Neural progenitor cell (in vitro differentiated cells): ENCODE data around the gene RILPL2. TPM values are rescaled to one million over a fixed set of nuclear protein-coding genes. Genes with fewer than 3 reads are reported as not detected.

ENCODE experiments used
- DNase-seq: peaks from one replicate; pipeline ENCODE4 v3.0.0-alpha.2; 2016; ENCODE audit warnings: low spot score
- H2AFZ ChIP-seq: fragments of 200-600 bp; sonication (generic); replicated peaks from 2 replicates; pipeline ENCODE4 v1.6.1; 2016; ENCODE audit warnings: antibody characterized with exemption
- H3F3A ChIP-seq: fragments of 200-600 bp; sonication (generic); 2 replicates; pipeline ENCODE4 v1.6.1; 2016; ENCODE audit warnings: antibody characterized with exemption, low read depth
- H3K27ac ChIP-seq: fragments of 200-600 bp; sonication (generic); 2 replicates; pipeline ENCODE4 v1.5.1; 2016; ENCODE audit warnings: mild to moderate bottlenecking
- H3K27me3 ChIP-seq: fragments of 200-600 bp; sonication (generic); 2 replicates; pipeline ENCODE4 v1.6.1; 2016; ENCODE audit warnings: mild to moderate bottlenecking, moderate library complexity
- H3K36me3 ChIP-seq: fragments of 200-600 bp; sonication (generic); 2 replicates; pipeline ENCODE4 v1.5.1; 2016
- H3K4me1 ChIP-seq: fragments of 200-600 bp; sonication (generic); 2 replicates; pipeline ENCODE4 v1.6.1; 2016; ENCODE audit warnings: mixed run types
- H3K4me2 ChIP-seq: fragments of 200-600 bp; sonication (generic); 2 replicates; pipeline ENCODE4 v1.6.1; 2016
- H3K4me3 ChIP-seq: fragments of 200-600 bp; sonication (generic); 2 replicates; pipeline ENCODE4 v1.5.1; 2016
- H3K79me2 ChIP-seq: fragments of 200-600 bp; sonication (generic); 2 replicates; pipeline ENCODE4 v1.6.1; 2016; ENCODE audit warnings: low read depth
- H3K9ac ChIP-seq: fragments of 200-600 bp; sonication (generic); 2 replicates; pipeline ENCODE4 v1.6.1; 2016
- H3K9me3 ChIP-seq: fragments of 200-600 bp; sonication (generic); 2 replicates; pipeline ENCODE4 v1.5.1; 2016; ENCODE audit warnings: low read depth
- H4K20me1 ChIP-seq: fragments of 200-600 bp; sonication (generic); 2 replicates; pipeline ENCODE4 v1.6.1; 2016; ENCODE audit warnings: low read depth
- H3K27ac Mint-ChIP-seq: 3 replicates; pipeline ENCODE4 v1.8.0; 2021; ENCODE audit warnings: mixed read lengths
- H3K27me3 Mint-ChIP-seq: 2 replicates; pipeline ENCODE4 v1.8.0; 2022; ENCODE audit warnings: low read depth, mild to moderate bottlenecking, inconsistent platforms, moderate library complexity, mixed read lengths; ENCODE audit not compliant: insufficient read depth
- H3K36me3 Mint-ChIP-seq: 3 replicates; pipeline ENCODE4 v1.8.0; 2021; ENCODE audit warnings: mixed read lengths
- H3K4me1 Mint-ChIP-seq: 3 replicates; pipeline ENCODE4 v1.8.0; 2021; ENCODE audit warnings: mixed read lengths
- H3K4me3 Mint-ChIP-seq: 3 replicates; pipeline ENCODE4 v1.8.0; 2021; ENCODE audit warnings: mild to moderate bottlenecking, moderate library complexity, mixed read lengths
- H3K9me3 Mint-ChIP-seq: 3 replicates; pipeline ENCODE4 v1.8.0; 2020; ENCODE audit warnings: mixed read lengths
- CTCF ChIP-seq: fragments of 200-600 bp; sonication (generic); IDR thresholded peaks from 2 replicates; pipeline ENCODE4 v1.5.1; 2017; ENCODE audit warnings: antibody characterized with exemption, mild to moderate bottlenecking
- EZH2 ChIP-seq: fragments of 200-600 bp; sonication (generic); IDR thresholded peaks from 2 replicates; pipeline ENCODE4 v1.6.1; 2017; ENCODE audit warnings: antibody characterized with exemption, mild to moderate bottlenecking, moderate library complexity
- EZH2phosphoT487 ChIP-seq: fragments of 200-600 bp; sonication (generic); IDR thresholded peaks from 2 replicates; pipeline ENCODE4 v1.6.1; 2017; ENCODE audit warnings: antibody characterized with exemption
- total RNA-seq: library from RNA; depleted of rRNA; stranded (reverse); fragments of >200 nt; gene quantifications from 2 replicates; pipeline ENCODE4 v1.2.3, GENCODE V29; 2015; ENCODE audit warnings: low replicate concordance

Gene RILPL2
- total RNA-seq, result 1.1 TPM in 2 replicates

GRCh38 chr12:123436017-123436964 is at the start of gene RILPL2:
Gene RILPL2 (minus strand): TSS chr12:123436684. CDS start chr12:123436420, 264 bp downstream.
- Histone ChIP-seq H3K27ac (no peak within 1 kb of the TSS), H3K27me3 (peaks cover 36% of the 10 kb centered on the region)
- peaks cover 9% of the 10 kb centered on the region for H3K4me1 Mint-ChIP-seq

GRCh38 chr12:123485756-123486155 is 49.3 kb upstream of the RILPL2 start:
- H3K79me2 ChIP-seq, result no peaks in the 10 kb centered on the region
- no peaks in the 10 kb centered on the region for H3K27me3 ChIP-seq
- Mint-ChIP-seq H3K36me3 (peaks cover 16% of the 10 kb centered on the region), H3K27me3 (peaks cover 2% of the 10 kb centered on the region), H3K27ac (no peak overlapping the region), H3K4me3 (no peak overlapping the region), H3K9me3 (no peaks in the 10 kb centered on the region), H3K4me1 (peaks cover 16% of the 10 kb centered on the region)
- H3K9me3 ChIP-seq, result no peaks in the 10 kb centered on the region
- TF ChIP-seq EZH2, result no peak
- TF ChIP-seq EZH2phosphoT487, result no peak
- TF ChIP-seq CTCF, result no peak
- H2AFZ ChIP-seq, result no peak overlapping the region
- DNase-seq, result no peak
- H3K4me1 ChIP-seq, result peaks cover 9% of the 10 kb centered on the region
- H3K9ac ChIP-seq, result no peak overlapping the region
- H3K36me3 ChIP-seq, result no peaks in the 10 kb centered on the region
- H3K4me2 ChIP-seq, result no peak overlapping the region
- no peak overlapping the region for H3K4me3 ChIP-seq
- H3K27ac ChIP-seq, result no peak overlapping the region
- H3F3A ChIP-seq, result peaks cover 10% of the 10 kb centered on the region
- H4K20me1 ChIP-seq, result peaks cover 7% of the 10 kb centered on the region

More at GRCh38 chr12:123436017-123436964, at the start of gene RILPL2:
- H2AFZ ChIP-seq, result peak within 1 kb of the TSS; percentile 99
- peak within 1 kb of the TSS; percentile 68 for H3K4me3 ChIP-seq
- H3K36me3 Mint-ChIP-seq, result no peaks in the 10 kb centered on the region
- no peaks in the 10 kb centered on the region for H3K36me3 ChIP-seq
- no peaks in the 10 kb centered on the region for H3K9me3 ChIP-seq
- peak within 1 kb of the TSS; percentile 95 for H3K4me3 Mint-ChIP-seq
- peak within 1 kb of the TSS; percentile 87 for H3K4me2 ChIP-seq
- DNase-seq, result peak; percentile 76
- no peaks in the 10 kb centered on the region for H3K4me1 ChIP-seq
- H3K9me3 Mint-ChIP-seq, result no peaks in the 10 kb centered on the region
- H3K27ac Mint-ChIP-seq, result no peak within 1 kb of the TSS
- TF ChIP-seq EZH2phosphoT487 (no peak), CTCF (peak; percentile 5)
- H3K27me3 Mint-ChIP-seq, result peaks cover 5% of the 10 kb centered on the region
- no peaks in the 10 kb centered on the region for H4K20me1 ChIP-seq
- H3K79me2 ChIP-seq, result no peaks in the 10 kb centered on the region
- peaks cover 10% of the 10 kb centered on the region for H3F3A ChIP-seq
- no peak within 1 kb of the TSS for H3K9ac ChIP-seq

GRCh38 chr12:123483602-123484248 is 47.2 kb upstream of the RILPL2 start:
- Histone ChIP-seq H3K79me2 (no peaks in the 10 kb centered on the region), H3K4me2 (no peak overlapping the region), H3K9me3 (no peaks in the 10 kb centered on the region), H3K4me3 (no peak overlapping the region), H2AFZ (no peak overlapping the region), H3K27ac (no peak overlapping the region), H4K20me1 (peaks cover 2% of the 10 kb centered on the region), H3K36me3 (no peaks in the 10 kb centered on the region), H3F3A (peaks cover 3% of the 10 kb centered on the region), H3K27me3 (no peaks in the 10 kb centered on the region), H3K9ac (no peak overlapping the region), H3K4me1 (peaks cover 5% of the 10 kb centered on the region)
- Mint-ChIP-seq H3K4me3 (no peak overlapping the region), H3K4me1 (peaks cover 6% of the 10 kb centered on the region), H3K36me3 (peaks cover 16% of the 10 kb centered on the region), H3K27me3 (peaks cover 2% of the 10 kb centered on the region), H3K27ac (no peak overlapping the region), H3K9me3 (no peaks in the 10 kb centered on the region)
- DNase-seq, result no peak
- TF ChIP-seq EZH2phosphoT487 (no peak), EZH2 (no peak), CTCF (no peak)
